ENCODE measurements around the gene PREX1. TPM values are rescaled to one million over a fixed set of nuclear protein-coding genes. Genes with fewer than 3 reads are reported as not detected.

The PREX1 gene
- total RNA-seq, 1 donor from 2014 or later = 235 TPM

- peaks cover 8% of the 10 kb centered on the region for H3K4me1 Mint-ChIP-seq (ENCODE audit: low read depth, unreplicated experiment)
- no peak for DNase-seq
- peaks cover 10% of the 10 kb centered on the region for H3K9me3 Mint-ChIP-seq (ENCODE audit: unreplicated experiment)
- TF ChIP-seq CTCF (IDR thresholded peaks at IDR 0.05; ENCODE audit: partially characterized antibody, unreplicated experiment) = no peak
- no peak overlapping the region for H3K27ac Mint-ChIP-seq (ENCODE audit: unreplicated experiment)
- no peak overlapping the region for H3K4me3 Mint-ChIP-seq (ENCODE audit: unreplicated experiment)
- H3K27me3 Mint-ChIP-seq (ENCODE audit: unreplicated experiment) = peaks cover 18% of the 10 kb centered on the region
- peaks cover 14% of the 10 kb centered on the region for H3K36me3 Mint-ChIP-seq (ENCODE audit: unreplicated experiment)
These were observed 110.6 kb downstream of the PREX1 start for GRCh38 chr20:48717095-48717672.

GRCh38 chr20:48716541-48716940 is 111.3 kb downstream of the PREX1 start:
- peaks cover 17% of the 10 kb centered on the region for H3K27me3 Mint-ChIP-seq (ENCODE audit: unreplicated experiment)
- H3K4me1 Mint-ChIP-seq (ENCODE audit: low read depth, unreplicated experiment) = peaks cover 4% of the 10 kb centered on the region
- no peak for DNase-seq
- H3K4me3 Mint-ChIP-seq (ENCODE audit: unreplicated experiment) = no peak overlapping the region
- no peak for TF ChIP-seq CTCF (IDR thresholded peaks at IDR 0.05; ENCODE audit: partially characterized antibody, unreplicated experiment)
- H3K9me3 Mint-ChIP-seq (ENCODE audit: unreplicated experiment) = peaks cover 5% of the 10 kb centered on the region
- peaks cover 14% of the 10 kb centered on the region for H3K36me3 Mint-ChIP-seq (ENCODE audit: unreplicated experiment)
- peak overlapping the region; percentile 59 for H3K27ac Mint-ChIP-seq (ENCODE audit: unreplicated experiment)

GRCh38 chr20:48716086-48716485 is 111.7 kb downstream of the PREX1 start:
- peak overlapping the region; percentile 59 for H3K27ac Mint-ChIP-seq (ENCODE audit: unreplicated experiment)
- peaks cover 15% of the 10 kb centered on the region for H3K27me3 Mint-ChIP-seq (ENCODE audit: unreplicated experiment)
- peaks cover 4% of the 10 kb centered on the region for H3K9me3 Mint-ChIP-seq (ENCODE audit: unreplicated experiment)
- H3K4me1 Mint-ChIP-seq (ENCODE audit: low read depth, unreplicated experiment) = peaks cover 4% of the 10 kb centered on the region
- H3K4me3 Mint-ChIP-seq (ENCODE audit: unreplicated experiment) = no peak overlapping the region
- DNase-seq = no peak
- H3K36me3 Mint-ChIP-seq (ENCODE audit: unreplicated experiment) = peaks cover 14% of the 10 kb centered on the region
- no peak for TF ChIP-seq CTCF (IDR thresholded peaks at IDR 0.05; ENCODE audit: partially characterized antibody, unreplicated experiment)

- peaks cover 7% of the 10 kb centered on the region for H3K27me3 Mint-ChIP-seq (ENCODE audit: unreplicated experiment)
- peaks cover 4% of the 10 kb centered on the region for H3K9me3 Mint-ChIP-seq (ENCODE audit: unreplicated experiment)
- H3K4me3 Mint-ChIP-seq (ENCODE audit: unreplicated experiment) = no peak overlapping the region
- peaks cover 11% of the 10 kb centered on the region for H3K4me1 Mint-ChIP-seq (ENCODE audit: low read depth, unreplicated experiment)
- DNase-seq = no peak
- H3K27ac Mint-ChIP-seq (ENCODE audit: unreplicated experiment) = no peak overlapping the region
- no peak for TF ChIP-seq CTCF (IDR thresholded peaks at IDR 0.05; ENCODE audit: partially characterized antibody, unreplicated experiment)
- peaks cover 8% of the 10 kb centered on the region for H3K36me3 Mint-ChIP-seq (ENCODE audit: unreplicated experiment)
These were observed 113.0 kb downstream of the PREX1 start for GRCh38 chr20:48714764-48715163.

GRCh38 chr20:48711696-48712464 is 115.9 kb downstream of the PREX1 start:
- H3K36me3 Mint-ChIP-seq (ENCODE audit: unreplicated experiment) = peaks cover 9% of the 10 kb centered on the region
- peaks cover 11% of the 10 kb centered on the region for H3K9me3 Mint-ChIP-seq (ENCODE audit: unreplicated experiment)
- H3K27me3 Mint-ChIP-seq (ENCODE audit: unreplicated experiment) = peaks cover 4% of the 10 kb centered on the region
- peak overlapping the region; percentile 55 for H3K27ac Mint-ChIP-seq (ENCODE audit: unreplicated experiment)
- DNase-seq = no peak
- H3K4me1 Mint-ChIP-seq (ENCODE audit: low read depth, unreplicated experiment) = peaks cover 24% of the 10 kb centered on the region
- H3K4me3 Mint-ChIP-seq (ENCODE audit: unreplicated experiment) = peak overlapping the region; percentile 47
- TF ChIP-seq CTCF (IDR thresholded peaks at IDR 0.05; ENCODE audit: partially characterized antibody, unreplicated experiment) = no peak
